SKM-1 treated with dmso at 0.1 percent for 144 hours (cell line): ENCODE measurements around the gene MMRN2.
A peak's percentile ranks its signal among the peaks of the same experiment; 100 is the strongest.

Source experiments
- DNase-seq: peaks from one replicate; lab custom pipeline; 2025; ENCODE audit not compliant: unreplicated experiment; lab: John Stamatoyannopoulos, UW

Gene MMRN2

DNA sequence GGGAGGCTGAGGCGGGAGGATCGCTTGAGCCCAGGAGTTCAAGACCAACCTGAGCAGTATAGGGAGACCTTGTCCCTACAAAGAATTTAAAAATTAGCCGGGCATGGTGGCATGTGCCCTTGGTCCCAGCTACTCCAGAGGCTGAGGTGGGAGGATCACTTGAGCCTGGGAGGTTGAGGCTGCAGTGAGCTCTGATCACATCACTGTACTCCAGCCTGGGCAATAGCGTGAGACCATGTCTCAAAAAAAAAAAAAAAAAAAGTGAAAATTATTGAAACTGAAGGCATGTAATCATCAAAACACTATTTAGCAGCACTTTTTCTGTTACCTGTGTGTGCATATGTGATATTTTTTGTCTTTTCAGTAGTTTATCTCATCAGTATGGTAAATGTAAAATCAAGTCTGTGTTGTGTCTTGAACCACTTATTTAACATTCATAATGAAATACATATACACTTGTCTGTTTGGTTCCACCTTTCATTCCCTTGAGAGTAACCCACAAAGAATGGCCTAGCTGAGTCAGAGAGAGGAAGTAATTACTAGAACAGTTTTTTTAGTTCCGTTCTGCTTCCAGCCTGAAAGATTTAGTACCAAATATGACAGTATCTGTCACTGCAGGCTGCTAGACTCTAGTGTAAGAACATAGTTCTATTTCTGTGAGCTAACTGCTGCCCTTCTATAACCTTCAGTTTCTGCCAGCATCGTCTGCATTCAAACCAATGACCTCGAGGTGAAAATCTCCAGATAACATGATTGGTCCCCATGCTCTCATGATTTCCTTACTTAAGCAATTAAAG is 68.6 kb downstream of the MMRN2 start:
- DNase-seq, result peak; percentile 87
